ENCODE measurements around the gene ETV7.

The ETV7 gene

GRCh38 chr6:36353411-36353915 lies 34.0 kb downstream of the ETV7 start:
- H3K4me3 ChIP-seq (replicated peaks; ENCODE audit: low read depth, low read length): no peak overlapping the region
- DNase-seq (ENCODE audit: extremely low read depth, insufficient read length): no peak
- H3K36me3 ChIP-seq (ENCODE audit: control insufficient read depth, insufficient read depth, low read length): no peaks in the 10 kb centered on the region
- H3K27me3 ChIP-seq (replicated peaks; ENCODE audit: control insufficient read depth, insufficient read depth, low read length): no peaks in the 10 kb centered on the region
- TF ChIP-seq CTCF (IDR thresholded peaks at IDR 0.05; ENCODE audit: insufficient read depth, low read length, poor library complexity, severe bottlenecking): no peak

- TF ChIP-seq CTCF (IDR thresholded peaks at IDR 0.05; ENCODE audit: insufficient read depth, low read length, poor library complexity, severe bottlenecking): no peak
- Histone ChIP-seq H3K36me3 (ENCODE audit: control insufficient read depth, insufficient read depth, low read length) (no peaks in the 10 kb centered on the region), H3K27me3 (replicated peaks; ENCODE audit: control insufficient read depth, insufficient read depth, low read length) (no peaks in the 10 kb centered on the region), H3K4me3 (replicated peaks; ENCODE audit: low read depth, low read length) (no peak overlapping the region)
- DNase-seq (ENCODE audit: extremely low read depth, insufficient read length): no peak
Observed at GRCh38 chr6:36352477-36353157, 34.9 kb downstream of the ETV7 start.

GRCh38 chr6:36350681-36351571 lies 36.5 kb downstream of the ETV7 start:
- H3K4me3 ChIP-seq (replicated peaks; ENCODE audit: low read depth, low read length): no peak overlapping the region
- no peak for DNase-seq (ENCODE audit: extremely low read depth, insufficient read length)
- no peaks in the 10 kb centered on the region for H3K27me3 ChIP-seq (replicated peaks; ENCODE audit: control insufficient read depth, insufficient read depth, low read length)
- no peak for TF ChIP-seq CTCF (IDR thresholded peaks at IDR 0.05; ENCODE audit: insufficient read depth, low read length, poor library complexity, severe bottlenecking)
- no peaks in the 10 kb centered on the region for H3K36me3 ChIP-seq (ENCODE audit: control insufficient read depth, insufficient read depth, low read length)

GRCh38 chr6:36350082-36350481 lies 37.4 kb downstream of the ETV7 start:
- no peak overlapping the region for H3K4me3 ChIP-seq (replicated peaks; ENCODE audit: low read depth, low read length)
- TF ChIP-seq CTCF (IDR thresholded peaks at IDR 0.05; ENCODE audit: insufficient read depth, low read length, poor library complexity, severe bottlenecking): no peak
- H3K27me3 ChIP-seq (replicated peaks; ENCODE audit: control insufficient read depth, insufficient read depth, low read length): no peaks in the 10 kb centered on the region
- DNase-seq (ENCODE audit: extremely low read depth, insufficient read length): no peak
- H3K36me3 ChIP-seq (ENCODE audit: control insufficient read depth, insufficient read depth, low read length): no peaks in the 10 kb centered on the region

GRCh38 chr6:36349240-36349639 lies 38.2 kb downstream of the ETV7 start:
- DNase-seq (ENCODE audit: extremely low read depth, insufficient read length): no peak
- Histone ChIP-seq H3K36me3 (ENCODE audit: control insufficient read depth, insufficient read depth, low read length) (no peaks in the 10 kb centered on the region), H3K4me3 (replicated peaks; ENCODE audit: low read depth, low read length) (no peak overlapping the region), H3K27me3 (replicated peaks; ENCODE audit: control insufficient read depth, insufficient read depth, low read length) (no peaks in the 10 kb centered on the region)
- no peak for TF ChIP-seq CTCF (IDR thresholded peaks at IDR 0.05; ENCODE audit: insufficient read depth, low read length, poor library complexity, severe bottlenecking)

All from GM06990 (cell line).